Coronary artery (tissue), 2 donors: ENCODE results near the gene SNRNP200.

Experiments
- DNase-seq: peaks from one replicate; pipeline ENCODE4 v3.0.0-alpha.2; 2017; ENCODE audit warnings: low spot score
- H3K27ac ChIP-seq, 2 donors: fragments of 200-600 bp; sonication (generic); one replicate each; pipeline ENCODE4 v1.5.1; 2016 to 2019
- H3K4me3 ChIP-seq: fragments of 200-600 bp; sonication (generic); 2 replicates; pipeline ENCODE4 v1.5.1; 2016; ENCODE audit warnings: mild to moderate bottlenecking, moderate library complexity
- CTCF ChIP-seq: fragments of 200-600 bp; sonication (generic); IDR thresholded peaks from one replicate; pipeline ENCODE4 v1.5.1; 2019; ENCODE audit warnings: antibody characterized with exemption

The SNRNP200 gene

GRCh38 chr2:96276787-96277499, 28.4 kb downstream of the SNRNP200 start:
- Histone ChIP-seq H3K4me3 (no peak overlapping the region), H3K27ac (no peak overlapping the region)
- DNase-seq, result no peak
- no peak for TF ChIP-seq CTCF

DNA sequence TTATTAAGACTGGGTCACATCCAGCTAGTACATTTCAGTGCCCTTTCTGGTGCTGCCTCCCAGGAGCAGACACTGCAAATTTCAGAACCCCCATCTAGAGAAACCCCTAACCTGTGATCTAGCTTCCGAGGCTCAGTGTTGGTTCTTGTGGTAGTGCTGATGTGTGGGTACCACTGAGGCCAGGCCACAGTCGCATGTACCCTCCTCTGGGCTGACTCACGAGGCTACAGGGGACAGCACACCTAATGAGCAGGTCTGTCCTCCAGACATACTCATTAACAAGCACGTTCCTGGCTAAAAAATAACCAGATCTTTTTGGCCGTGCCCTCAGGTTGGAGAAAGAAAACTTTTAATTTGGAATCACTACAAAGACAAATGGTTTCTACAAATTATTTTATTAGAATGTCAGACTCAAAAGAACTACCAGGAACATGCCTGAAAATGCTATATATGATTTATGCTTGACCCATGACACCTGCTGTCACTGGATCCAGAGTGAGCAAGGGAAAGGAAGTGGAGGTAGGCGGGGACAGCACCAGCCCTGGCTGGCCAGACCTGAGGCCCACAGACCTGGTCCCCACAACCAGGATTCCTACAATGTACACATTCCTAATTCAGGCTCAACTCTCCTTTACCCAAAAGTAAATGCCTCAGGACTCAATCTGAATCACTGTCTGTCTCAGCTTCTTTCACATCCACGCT, 30.8 kb downstream of the SNRNP200 start:
- Histone ChIP-seq H3K4me3 (no peak overlapping the region), H3K27ac (no peak overlapping the region)
- TF ChIP-seq CTCF, result no peak
- DNase-seq, result no peak

DNA sequence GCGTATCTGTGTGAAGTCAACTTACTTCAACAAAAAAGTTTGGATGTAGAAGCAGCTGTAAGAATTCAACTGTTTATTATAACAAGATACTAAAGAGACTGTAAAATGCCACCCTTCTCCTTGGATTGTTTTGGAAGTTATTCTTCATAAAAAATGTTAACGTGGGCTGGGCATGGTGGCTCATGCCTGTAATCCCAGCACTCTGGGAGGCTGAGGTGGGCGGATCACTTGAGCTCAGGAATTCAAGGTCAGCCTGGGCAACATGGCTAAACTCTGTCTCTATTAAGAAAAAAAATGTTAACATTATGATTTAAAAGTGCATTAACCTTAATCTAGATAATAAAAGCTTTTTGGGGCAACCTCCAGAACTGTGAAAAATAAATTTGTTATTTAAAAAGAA, 31.6 kb downstream of the SNRNP200 start:
- no peak for TF ChIP-seq CTCF
- Histone ChIP-seq H3K4me3 (no peak overlapping the region), H3K27ac (no peak overlapping the region)
- no peak for DNase-seq

DNA sequence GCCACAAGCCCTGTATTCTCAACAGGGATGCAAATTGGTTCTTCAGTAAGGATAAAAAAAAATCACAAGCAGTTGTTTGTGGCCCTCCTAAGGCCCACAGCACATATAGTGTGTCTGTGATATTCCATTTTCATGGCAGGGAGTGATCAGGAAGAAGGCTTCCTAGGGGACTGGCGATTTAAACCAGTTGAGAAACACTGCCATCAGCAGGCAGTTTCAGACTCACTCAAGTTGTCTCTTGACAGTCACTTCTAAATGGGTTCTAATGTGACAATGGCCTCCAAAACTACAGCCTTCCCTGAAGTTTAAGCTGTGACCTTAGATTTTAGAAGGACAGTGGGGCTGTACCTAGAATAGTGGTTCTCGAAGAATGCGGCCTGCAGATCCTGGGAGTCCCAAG, 33.4 kb downstream of the SNRNP200 start:
- H3K27ac ChIP-seq, result no peak overlapping the region
- no peak for DNase-seq
- H3K4me3 ChIP-seq, result no peak overlapping the region
- no peak for TF ChIP-seq CTCF

DNA sequence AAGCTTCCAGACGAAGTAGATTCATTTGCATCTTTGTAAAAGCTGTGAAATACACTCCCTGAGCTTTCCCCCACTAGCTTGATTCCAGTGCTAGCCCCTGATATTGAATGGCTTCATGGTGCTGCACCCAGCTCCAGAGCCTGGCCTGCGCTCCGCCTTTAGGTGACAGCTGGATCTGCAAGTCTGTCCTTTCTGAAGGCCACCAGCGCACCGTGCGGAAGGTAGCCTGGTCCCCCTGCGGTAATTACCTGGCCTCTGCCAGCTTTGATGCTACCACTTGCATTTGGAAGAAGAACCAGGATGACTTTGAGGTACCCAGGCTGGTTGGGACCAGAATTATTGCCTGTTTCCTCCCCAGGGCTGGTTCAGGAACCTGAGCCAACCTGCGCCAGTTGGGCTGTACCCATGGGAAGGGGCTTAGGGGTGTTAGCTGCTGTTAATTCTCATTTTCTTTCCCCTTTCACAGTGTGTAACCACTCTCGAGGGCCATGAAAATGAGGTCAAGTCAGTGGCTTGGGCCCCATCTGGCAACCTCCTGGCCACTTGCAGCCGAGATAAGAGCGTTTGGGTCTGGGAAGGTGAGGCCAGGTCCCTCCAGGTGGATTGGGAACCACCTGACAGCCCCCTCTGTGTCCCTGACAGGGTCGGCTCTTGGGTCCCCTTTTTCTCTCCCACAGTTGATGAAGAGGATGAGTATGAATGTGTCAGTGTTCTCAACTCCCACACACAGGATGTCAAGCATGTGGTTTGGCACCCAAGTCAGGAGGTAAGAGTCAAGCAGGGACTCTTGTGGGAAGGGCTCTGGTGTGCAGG, 38.0 kb downstream of the SNRNP200 start:
- DNase-seq, result no peak
- no peak overlapping the region for H3K4me3 ChIP-seq
- no peak for TF ChIP-seq CTCF
- H3K27ac ChIP-seq, result no peak overlapping the region

GRCh38 chr2:96265840-96266679, 39.3 kb downstream of the SNRNP200 start, which contains the start of the genes CIAO1 and TMEM127:
Gene CIAO1, plus strand, starts transcription at chr2:96266225. Its CDS starts 126 bp downstream, at chr2:96266351.
Gene TMEM127, minus strand, starts transcription at chr2:96265997. Its CDS starts 616 bp downstream, at chr2:96265381.
- Histone ChIP-seq H3K27ac (peak within 1 kb of the TSS; percentile 85 to 99), H3K4me3 (peak within 1 kb of the TSS; percentile 97)
- peak; percentile 99 for DNase-seq
- no peak for TF ChIP-seq CTCF
